K562 treated with DMSO at 1 percent for 4 hours (cell line): ENCODE measurements around the gene NECAP2. TPM values are rescaled to one million over a fixed set of nuclear protein-coding genes. Genes with fewer than 3 reads are reported as not detected.

Source experiments
- total RNA-seq: library from RNA; unstranded; fragments of 300-600 nt; gene quantifications from 2 replicates; pipeline ENCODE4 v1.2.3, GENCODE V29; 2022; ENCODE audit not compliant: insufficient read depth

NECAP2 gene, protein sequence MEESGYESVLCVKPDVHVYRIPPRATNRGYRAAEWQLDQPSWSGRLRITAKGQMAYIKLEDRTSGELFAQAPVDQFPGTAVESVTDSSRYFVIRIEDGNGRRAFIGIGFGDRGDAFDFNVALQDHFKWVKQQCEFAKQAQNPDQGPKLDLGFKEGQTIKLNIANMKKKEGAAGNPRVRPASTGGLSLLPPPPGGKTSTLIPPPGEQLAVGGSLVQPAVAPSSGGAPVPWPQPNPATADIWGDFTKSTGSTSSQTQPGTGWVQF
- total RNA-seq: 58.5 and 64.9 TPM in 2 replicates

GRCh38 chr1:16440470-16441281 lies at the start of gene NECAP2:
Gene NECAP2, plus strand, starts transcription at chr1:16440724. Its CDS starts 38 bp downstream, at chr1:16440762.

GRCh38 chr1:16436946-16437474 lies 3.5 kb upstream of the NECAP2 start, which contains the start of gene SPATA21:
Gene SPATA21, minus strand, starts transcription at chr1:16437424. Its CDS starts 6,053 bp downstream, at chr1:16431371.

Other genes with a start within 250 kb of the NECAP2 start
- gene ARHGEF19, start 228.1 kb upstream of the NECAP2 start, total RNA-seq: 9.5 and 11.2 TPM in 2 replicates
- 3.9 and 14.0 TPM in 2 replicates for gene CPLANE2, start 203.5 kb upstream of the NECAP2 start, total RNA-seq
- gene FBXO42, start 88.2 kb upstream of the NECAP2 start, total RNA-seq: 14.5 and 31.3 TPM in 2 replicates
- 104 and 110 TPM in 2 replicates for gene SZRD1, start 73.5 kb upstream of the NECAP2 start, total RNA-seq
- gene SPATA21, start 3.3 kb upstream of the NECAP2 start, total RNA-seq: not detected in 2 replicates
- not detected in 2 replicates for gene RNU1-1, start 73.6 kb downstream of the NECAP2 start, total RNA-seq
- gene NBPF1, start 172.8 kb downstream of the NECAP2 start, total RNA-seq: 20.7 and 37.6 TPM in 2 replicates
- gene RNU1-3, start 226.2 kb downstream of the NECAP2 start, total RNA-seq: not detected in 2 replicates